ENCODE measurements around the gene ALK. TPM values are rescaled to one million over a fixed set of nuclear protein-coding genes. Genes with fewer than 3 reads are reported as not detected.

ALK gene
- total RNA-seq, 4 donors from 2014 or later = 0.83 to 1.6 (median 1.2) TPM

GRCh38 chr2:29478641-29479040, 442.7 kb downstream of the ALK start:
- intact Hi-C loops (cut with DNase I) = no loop called here
- no peaks in the 10 kb centered on the region for H3K9me3 ChIP-seq
- no peak for TF ChIP-seq CTCF (IDR thresholded peaks at IDR 0.05)
- no peak for TF ChIP-seq EP300 (IDR thresholded peaks at IDR 0.05)
- no peak for TF ChIP-seq POLR2A (IDR thresholded peaks at IDR 0.05; ENCODE audit: low read depth)
- no peak for TF ChIP-seq POLR2AphosphoS5 (IDR thresholded peaks at IDR 0.05)
- WGBS = 92% methylated on average over 4 of the region's 4 CpGs
- no peaks in the 10 kb centered on the region for H3K4me1 ChIP-seq
- no peaks in the 10 kb centered on the region for H3K36me3 ChIP-seq
- H3K4me3 ChIP-seq = no peak overlapping the region
- no peak overlapping the region for H3K27ac ChIP-seq (replicated peaks in 1 of 4)
- H3K27me3 ChIP-seq = no peaks in the 10 kb centered on the region
- DNase-seq (ENCODE audit: extremely low spot score) = no peak

GRCh38 chr2:29477186-29477585, 444.2 kb downstream of the ALK start:
- TF ChIP-seq CTCF (IDR thresholded peaks at IDR 0.05) (no peak), POLR2A (IDR thresholded peaks at IDR 0.05; ENCODE audit: low read depth) (no peak), POLR2AphosphoS5 (IDR thresholded peaks at IDR 0.05) (no peak)
- no peaks in the 10 kb centered on the region for H3K27me3 ChIP-seq
- no peak overlapping the region for H3K4me3 ChIP-seq
- no peaks in the 10 kb centered on the region for H3K4me1 ChIP-seq
- intact Hi-C loops (cut with DNase I) = no loop called here
- no peak overlapping the region for H3K27ac ChIP-seq (replicated peaks in 1 of 4)
- no peak for DNase-seq (ENCODE audit: extremely low spot score)
- H3K36me3 ChIP-seq = no peaks in the 10 kb centered on the region
- H3K9me3 ChIP-seq = peaks cover 0 to 2% (median 0%) of the 10 kb centered on the region in 4 donors

- 94% methylated on average over 9 of the region's 9 CpGs for WGBS
- no peak for TF ChIP-seq POLR2AphosphoS5 (IDR thresholded peaks at IDR 0.05)
- TF ChIP-seq POLR2A (IDR thresholded peaks at IDR 0.05; ENCODE audit: low read depth) = no peak
- no peak for TF ChIP-seq CTCF (IDR thresholded peaks at IDR 0.05)
- no peak for TF ChIP-seq EP300 (IDR thresholded peaks at IDR 0.05)
- peaks cover 0 to 11% (median 4%) of the 10 kb centered on the region in 4 donors for H3K9me3 ChIP-seq
- H3K4me1 ChIP-seq = no peaks in the 10 kb centered on the region
- intact Hi-C loops (cut with DNase I) = no loop called here
- H3K36me3 ChIP-seq = no peaks in the 10 kb centered on the region
- no peak overlapping the region for H3K27ac ChIP-seq (replicated peaks in 1 of 4)
- H3K4me3 ChIP-seq = no peak overlapping the region
- no peak for DNase-seq (ENCODE audit: extremely low spot score)
- no peaks in the 10 kb centered on the region for H3K27me3 ChIP-seq
Measured at GRCh38 chr2:29475499-29475898, 445.9 kb downstream of the ALK start.

- no peaks in the 10 kb centered on the region for H3K36me3 ChIP-seq
- H3K4me3 ChIP-seq = no peak overlapping the region
- no peak for TF ChIP-seq POLR2AphosphoS5 (IDR thresholded peaks at IDR 0.05)
- TF ChIP-seq EP300 (IDR thresholded peaks at IDR 0.05) = no peak
- no peak for TF ChIP-seq POLR2A (IDR thresholded peaks at IDR 0.05; ENCODE audit: low read depth)
- no peak for TF ChIP-seq CTCF (IDR thresholded peaks at IDR 0.05)
- WGBS = 53% methylated on average over 3 of the region's 3 CpGs
- no peaks in the 10 kb centered on the region for H3K4me1 ChIP-seq
- intact Hi-C loops (cut with DNase I) = no loop called here
- DNase-seq (ENCODE audit: extremely low spot score) = no peak
- H3K9me3 ChIP-seq = peaks cover 0 to 26% (median 12%) of the 10 kb centered on the region in 4 donors
- H3K27ac ChIP-seq (replicated peaks in 1 of 4) = no peak overlapping the region
- H3K27me3 ChIP-seq = no peaks in the 10 kb centered on the region
Measured at GRCh38 chr2:29469961-29470360, 451.4 kb downstream of the ALK start.

- peaks cover 0 to 26% (median 12%) of the 10 kb centered on the region in 4 donors for H3K9me3 ChIP-seq
- intact Hi-C loops (cut with DNase I) = no loop called here
- WGBS = 46% methylated on average over 1 of the region's 1 CpG
Measured at GRCh38 chr2:29469516-29469915, 451.9 kb downstream of the ALK start.

More at GRCh38 chr2:29469516-29469915, 451.9 kb downstream of the ALK start:
- no peaks in the 10 kb centered on the region for H3K36me3 ChIP-seq
- no peak overlapping the region for H3K27ac ChIP-seq (replicated peaks in 1 of 4)
- H3K4me1 ChIP-seq = no peaks in the 10 kb centered on the region
- DNase-seq (ENCODE audit: extremely low spot score) = no peak
- H3K27me3 ChIP-seq = no peaks in the 10 kb centered on the region
- H3K4me3 ChIP-seq = no peak overlapping the region
- TF ChIP-seq POLR2A (IDR thresholded peaks at IDR 0.05; ENCODE audit: low read depth) (no peak), POLR2AphosphoS5 (IDR thresholded peaks at IDR 0.05) (no peak), CTCF (IDR thresholded peaks at IDR 0.05) (no peak), EP300 (IDR thresholded peaks at IDR 0.05) (no peak)

Data from esophagus muscularis mucosa (tissue), 4 donors.